Activated gamma-delta T cell treated with Interleukin-2 at 50 U/mL for 16 hours (primary cell): ENCODE data around the gene MOCS1.

Experiments
- DNase-seq: peaks from one replicate; pipeline ENCODE4 v3.0.0-alpha.2; 2020

The MOCS1 gene

GRCh38 chr6:39948199-39948791 lies 14.0 kb upstream of the MOCS1 start:
- DNase-seq = no peak

- DNase-seq = no peak
Observed at GRCh38 chr6:39947611-39948068, 13.4 kb upstream of the MOCS1 start.

- DNase-seq = no peak
Observed at GRCh38 chr6:39945626-39946025, 11.4 kb upstream of the MOCS1 start.

GRCh38 chr6:39942903-39943580 lies 8.8 kb upstream of the MOCS1 start:
- DNase-seq = no peak

GRCh38 chr6:39941820-39942219 lies 7.6 kb upstream of the MOCS1 start:
- no peak for DNase-seq

GRCh38 chr6:39941138-39941537 lies 6.9 kb upstream of the MOCS1 start:
- DNase-seq = no peak

- no peak for DNase-seq
Observed at GRCh38 chr6:39938773-39939654, 4.8 kb upstream of the MOCS1 start.

GRCh38 chr6:39937686-39938333 lies 3.5 kb upstream of the MOCS1 start:
- DNase-seq = no peak

- DNase-seq = no peak
Observed at GRCh38 chr6:39936857-39937256, 2.6 kb upstream of the MOCS1 start.

- DNase-seq = no peak
Observed at GRCh38 chr6:39935241-39935640, 979 bp upstream of the MOCS1 start.

- no peak for DNase-seq
Observed at GRCh38 chr6:39933669-39934130, 562 bp downstream of the MOCS1 start.

- no peak for DNase-seq
Observed at GRCh38 chr6:39932386-39932910, 1.8 kb downstream of the MOCS1 start.

- no peak for DNase-seq
Observed at GRCh38 chr6:39931607-39932006, 2.7 kb downstream of the MOCS1 start.

- DNase-seq = no peak
Observed at GRCh38 chr6:39930540-39930939, 3.7 kb downstream of the MOCS1 start.

GRCh38 chr6:39929733-39930461 lies 4.4 kb downstream of the MOCS1 start:
- no peak for DNase-seq

GRCh38 chr6:39929039-39929732 lies 5.1 kb downstream of the MOCS1 start:
- DNase-seq = no peak

GRCh38 chr6:39927159-39927558 lies 7.1 kb downstream of the MOCS1 start:
- no peak for DNase-seq

GRCh38 chr6:39926668-39927067 lies 7.6 kb downstream of the MOCS1 start:
- DNase-seq = no peak

GRCh38 chr6:39925931-39926290 lies 8.4 kb downstream of the MOCS1 start:
- DNase-seq = no peak

- DNase-seq = no peak
Observed at GRCh38 chr6:39925191-39925930, 8.9 kb downstream of the MOCS1 start.

- no peak for DNase-seq
Observed at GRCh38 chr6:39924283-39924682, 10.0 kb downstream of the MOCS1 start.
